Osteoblast (primary cell): ENCODE measurements around the gene ADGRV1. TPM values are rescaled to one million over a fixed set of nuclear protein-coding genes. Genes with fewer than 3 reads are reported as not detected.

Experiments
- DNase-seq: peaks from one replicate; pipeline ENCODE4 v3.0.0; 2011; ENCODE audit warnings: low spot score, mixed read lengths; ENCODE audit not compliant: insufficient read length; ENCODE audit errors: missing footprints
- H2AFZ ChIP-seq: 2 replicates; pipeline ENCODE4 v1.6.0; 2011; ENCODE audit warnings: mild to moderate bottlenecking, low read length
- H3K27ac ChIP-seq: 2 replicates; pipeline ENCODE4 v1.5.1; 2011; ENCODE audit warnings: mild to moderate bottlenecking, low read depth, low read length, moderate library complexity
- H3K27me3 ChIP-seq: 2 replicates; pipeline ENCODE4 v1.6.0; 2012; ENCODE audit warnings: mild to moderate bottlenecking, control low read depth, inconsistent platforms, low read length, moderate library complexity; ENCODE audit not compliant: insufficient read depth
- H3K36me3 ChIP-seq: 2 replicates; pipeline ENCODE4 v1.5.1; 2011; ENCODE audit warnings: mild to moderate bottlenecking, low read length, control low read depth, moderate library complexity; ENCODE audit not compliant: insufficient read depth
- H3K4me1 ChIP-seq: 2 replicates; pipeline ENCODE4 v1.5.1; 2011; ENCODE audit warnings: mild to moderate bottlenecking, low read length, control low read depth, moderate library complexity; ENCODE audit not compliant: insufficient read depth
- H3K4me2 ChIP-seq: 2 replicates; pipeline ENCODE4 v1.6.0; 2011; ENCODE audit warnings: mild to moderate bottlenecking, low read length; ENCODE audit not compliant: insufficient read depth
- H3K4me3 ChIP-seq: fragments of 200-600 bp; sonication (generic); 3 replicates; pipeline ENCODE4 v1.5.1; 2012; ENCODE audit warnings: mild to moderate bottlenecking, low read length, inconsistent platforms; ENCODE audit not compliant: insufficient read depth
- H3K79me2 ChIP-seq: 2 replicates; pipeline ENCODE4 v1.6.0; 2012; ENCODE audit warnings: mild to moderate bottlenecking, low read length, control low read depth, inconsistent platforms; ENCODE audit not compliant: insufficient read depth
- H3K9me3 ChIP-seq: 2 replicates; pipeline ENCODE4 v1.5.1; 2011; ENCODE audit warnings: low read depth, low read length, control low read depth
- H4K20me1 ChIP-seq: 2 replicates; pipeline ENCODE4 v1.6.0; 2012; ENCODE audit warnings: mild to moderate bottlenecking, low read length, control low read depth; ENCODE audit not compliant: insufficient read depth
- CTCF ChIP-seq: IDR thresholded peaks from 2 replicates; pipeline ENCODE4 v1.5.1; 2011; ENCODE audit warnings: mild to moderate bottlenecking, low read depth, low read length, moderate library complexity; ENCODE audit errors: extremely low read depth
- total RNA-seq: library from RNA; depleted of rRNA; stranded (reverse); fragments of >200 nt; gene quantifications from 2 replicates; pipeline ENCODE4 v1.2.3, GENCODE V29; 2012

The ADGRV1 gene
- total RNA-seq, 1 donor: under 0.01 TPM

GRCh38 chr5:90654215-90654614, 95.6 kb downstream of the ADGRV1 start:
- Histone ChIP-seq H3K27ac (no peak overlapping the region), H2AFZ (no peak overlapping the region), H3K36me3 (no peaks in the 10 kb centered on the region), H3K27me3 (no peaks in the 10 kb centered on the region), H3K4me1 (no peaks in the 10 kb centered on the region), H3K4me2 (no peak overlapping the region), H3K79me2 (no peaks in the 10 kb centered on the region), H3K9me3 (no peaks in the 10 kb centered on the region), H3K4me3 (no peak overlapping the region), H4K20me1 (no peaks in the 10 kb centered on the region)
- TF ChIP-seq CTCF: no peak
- no peak for DNase-seq

GRCh38 chr5:90655423-90655822, 96.8 kb downstream of the ADGRV1 start:
- no peak overlapping the region for H3K4me2 ChIP-seq
- no peaks in the 10 kb centered on the region for H3K79me2 ChIP-seq
- no peak overlapping the region for H3K27ac ChIP-seq
- H3K36me3 ChIP-seq: no peaks in the 10 kb centered on the region
- no peak overlapping the region for H3K4me3 ChIP-seq
- TF ChIP-seq CTCF: no peak
- H3K4me1 ChIP-seq: no peaks in the 10 kb centered on the region
- DNase-seq: no peak
- H3K27me3 ChIP-seq: no peaks in the 10 kb centered on the region
- no peaks in the 10 kb centered on the region for H4K20me1 ChIP-seq
- H2AFZ ChIP-seq: no peak overlapping the region
- no peaks in the 10 kb centered on the region for H3K9me3 ChIP-seq

GRCh38 chr5:90657030-90657429, 98.4 kb downstream of the ADGRV1 start:
- Histone ChIP-seq H3K27ac (no peak overlapping the region), H3K36me3 (no peaks in the 10 kb centered on the region), H3K4me3 (no peak overlapping the region), H3K9me3 (no peaks in the 10 kb centered on the region), H2AFZ (no peak overlapping the region), H3K4me1 (no peaks in the 10 kb centered on the region), H4K20me1 (no peaks in the 10 kb centered on the region), H3K79me2 (no peaks in the 10 kb centered on the region), H3K27me3 (no peaks in the 10 kb centered on the region), H3K4me2 (no peak overlapping the region)
- TF ChIP-seq CTCF: no peak
- no peak for DNase-seq

- no peaks in the 10 kb centered on the region for H3K79me2 ChIP-seq
- no peak for DNase-seq
- H3K36me3 ChIP-seq: no peaks in the 10 kb centered on the region
- no peaks in the 10 kb centered on the region for H4K20me1 ChIP-seq
- H3K27ac ChIP-seq: no peak overlapping the region
- H3K4me2 ChIP-seq: no peak overlapping the region
- no peak overlapping the region for H3K4me3 ChIP-seq
- H3K4me1 ChIP-seq: no peaks in the 10 kb centered on the region
- no peak overlapping the region for H2AFZ ChIP-seq
- no peak for TF ChIP-seq CTCF
- no peaks in the 10 kb centered on the region for H3K9me3 ChIP-seq
- no peaks in the 10 kb centered on the region for H3K27me3 ChIP-seq
Measured at GRCh38 chr5:90657788-90658187, 99.2 kb downstream of the ADGRV1 start.
